Choroid plexus epithelial cell (primary cell): ENCODE measurements around the gene IFI44.

Experiments used
- DNase-seq: peaks from one replicate; pipeline ENCODE4 v3.0.0-alpha.2; 2010; ENCODE audit warnings: low read depth
- H3K4me3 ChIP-seq: 2 replicates; pipeline ENCODE4 v1.5.1; 2011; ENCODE audit warnings: low read depth, mild to moderate bottlenecking, control low read depth, low read length, moderate library complexity
- CTCF ChIP-seq: conservative IDR thresholded peaks from 2 replicates; pipeline ENCODE4 v1.5.1; 2011; ENCODE audit warnings: low read depth, mild to moderate bottlenecking, control low read depth, inconsistent platforms, low read length, moderate library complexity

Gene IFI44

GRCh38 chr1:78713297-78713696 is 63.7 kb downstream of the IFI44 start:
- H3K4me3 ChIP-seq = no peak overlapping the region
- no peak for TF ChIP-seq CTCF
- no peak for DNase-seq
